ENCODE measurements around the gene ZFYVE9.

The ZFYVE9 gene

DNA sequence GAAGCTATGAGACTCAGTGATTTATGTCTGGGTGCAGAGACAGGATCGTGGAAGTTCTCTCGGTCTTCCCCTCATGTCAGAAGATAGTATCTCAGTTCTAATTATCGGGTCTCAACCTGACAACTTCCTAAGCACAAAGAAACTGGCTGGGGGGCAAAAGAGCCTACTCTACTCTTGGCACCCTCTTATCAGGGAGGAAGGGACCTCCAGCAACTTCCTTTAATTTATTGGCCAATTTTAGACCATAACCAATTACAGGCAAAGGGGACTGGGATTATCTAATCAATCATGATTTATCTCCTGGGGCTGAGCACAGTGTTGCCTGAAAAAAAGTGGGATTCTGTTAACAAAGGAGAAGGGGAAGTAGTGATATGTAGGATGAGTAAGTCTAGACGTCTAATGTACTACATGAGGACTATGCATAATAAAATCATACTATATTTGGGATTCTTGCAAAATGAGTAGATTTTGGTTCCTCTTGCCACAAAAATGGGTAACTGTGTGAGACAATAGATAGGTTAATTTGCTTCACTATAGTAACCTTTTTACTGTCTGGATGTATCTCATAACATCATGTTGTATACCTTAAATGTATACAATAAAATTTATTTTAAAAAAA, 98.8 kb downstream of the ZFYVE9 start:
- no peak for DNase-seq (ENCODE audit: low read depth)

- DNase-seq (ENCODE audit: low read depth): no peak
Observed at GRCh38 chr1:52243221-52243987, 101.5 kb downstream of the ZFYVE9 start.

GRCh38 chr1:52249831-52250230, 107.9 kb downstream of the ZFYVE9 start:
- DNase-seq (ENCODE audit: low read depth): no peak

DNA sequence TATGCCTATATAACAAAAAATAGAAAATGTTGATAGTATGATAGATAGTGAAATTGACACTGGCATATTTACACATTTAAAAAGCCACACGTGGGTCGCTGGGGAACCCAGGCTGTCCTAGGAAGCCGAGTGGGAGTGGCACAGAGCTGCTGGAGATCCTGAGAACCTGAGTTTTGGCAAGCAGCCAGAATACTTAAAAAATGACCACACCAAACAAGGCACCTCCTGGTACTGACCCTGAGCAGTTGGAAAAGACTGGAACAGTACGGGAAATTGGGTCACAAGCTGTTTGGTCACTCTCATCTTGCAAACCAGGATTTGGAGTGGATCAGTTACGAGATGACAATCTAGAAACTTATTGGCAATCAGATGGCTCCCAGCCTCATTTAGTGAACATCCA, 111.5 kb downstream of the ZFYVE9 start:
- DNase-seq (ENCODE audit: low read depth): no peak

DNA sequence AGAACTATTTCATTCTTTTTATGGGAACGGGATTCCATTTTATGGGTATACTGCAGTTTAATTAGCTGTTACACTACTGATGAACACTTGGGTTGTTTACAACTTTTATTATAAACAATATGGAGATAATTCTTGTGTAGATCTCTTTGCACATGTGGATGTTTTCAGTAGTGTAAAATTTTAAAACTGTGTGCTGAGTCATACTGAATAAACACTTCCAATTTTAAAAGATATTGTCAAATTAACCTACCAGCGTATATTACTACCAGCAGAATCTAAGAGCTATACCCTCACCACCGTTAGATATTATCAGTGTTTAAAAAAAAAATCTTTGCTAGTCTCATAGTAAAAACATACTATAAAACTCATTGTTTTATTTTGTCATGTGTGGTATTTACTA, 118.0 kb downstream of the ZFYVE9 start:
- DNase-seq (ENCODE audit: low read depth): no peak

DNA sequence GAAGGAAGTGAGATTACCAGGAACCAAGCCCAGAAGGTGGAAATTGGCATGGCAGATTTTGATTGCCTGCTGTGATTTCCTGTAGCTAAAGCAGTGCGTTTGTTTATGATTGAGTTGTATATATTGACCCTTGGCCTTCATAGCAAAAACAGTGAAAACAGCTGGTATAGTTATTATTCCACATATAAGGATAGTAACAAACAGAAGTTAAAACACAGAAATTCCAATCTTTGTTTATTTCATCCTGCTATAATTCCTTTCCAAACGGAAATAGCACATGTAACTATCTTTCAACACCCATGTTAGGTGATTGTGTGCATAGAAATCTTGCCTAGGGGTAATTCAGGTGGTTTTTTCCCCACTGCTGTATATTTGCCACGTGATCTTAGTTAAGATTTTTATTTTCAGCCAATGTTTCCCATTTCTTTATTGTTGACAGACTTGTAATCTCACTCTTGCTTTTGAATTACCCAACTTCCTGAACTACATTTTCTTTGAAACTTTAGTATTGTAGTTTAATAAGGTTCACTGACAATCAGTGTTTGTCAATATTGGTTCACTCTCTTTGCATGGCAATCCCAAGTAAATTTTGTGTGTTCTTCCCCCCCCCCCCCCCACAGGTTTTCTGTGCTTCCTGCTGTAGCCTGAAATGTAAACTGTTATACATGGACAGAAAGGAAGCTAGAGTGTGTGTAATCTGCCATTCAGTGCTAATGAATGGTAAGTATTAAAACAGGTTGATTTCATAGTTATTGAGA, 121.4 kb downstream of the ZFYVE9 start:
- no peak for DNase-seq (ENCODE audit: low read depth)

GRCh38 chr1:52264530-52265115, 122.7 kb downstream of the ZFYVE9 start:
- no peak for DNase-seq (ENCODE audit: low read depth)

DNA sequence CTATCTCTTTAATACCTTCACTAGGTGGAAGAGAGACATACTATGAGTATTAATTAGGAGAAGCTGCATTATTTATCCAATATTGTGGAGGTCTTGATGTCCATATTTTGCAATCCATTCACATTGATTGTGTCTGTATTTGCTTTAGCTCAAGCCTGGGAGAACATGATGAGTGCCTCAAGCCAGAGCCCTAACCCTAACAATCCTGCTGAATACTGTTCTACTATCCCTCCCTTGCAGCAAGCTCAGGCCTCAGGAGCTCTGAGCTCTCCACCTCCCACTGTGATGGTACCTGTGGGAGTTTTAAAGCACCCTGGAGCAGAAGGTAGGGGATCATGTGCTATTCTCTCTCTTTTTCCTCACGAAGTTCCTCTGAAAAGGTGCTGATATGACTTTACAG, 124.6 kb downstream of the ZFYVE9 start:
- DNase-seq (ENCODE audit: low read depth): no peak

GRCh38 chr1:52268372-52268771, 126.5 kb downstream of the ZFYVE9 start:
- no peak for DNase-seq (ENCODE audit: low read depth)

- DNase-seq (ENCODE audit: low read depth): no peak
Observed at GRCh38 chr1:52281518-52281917, 139.6 kb downstream of the ZFYVE9 start.

DNA sequence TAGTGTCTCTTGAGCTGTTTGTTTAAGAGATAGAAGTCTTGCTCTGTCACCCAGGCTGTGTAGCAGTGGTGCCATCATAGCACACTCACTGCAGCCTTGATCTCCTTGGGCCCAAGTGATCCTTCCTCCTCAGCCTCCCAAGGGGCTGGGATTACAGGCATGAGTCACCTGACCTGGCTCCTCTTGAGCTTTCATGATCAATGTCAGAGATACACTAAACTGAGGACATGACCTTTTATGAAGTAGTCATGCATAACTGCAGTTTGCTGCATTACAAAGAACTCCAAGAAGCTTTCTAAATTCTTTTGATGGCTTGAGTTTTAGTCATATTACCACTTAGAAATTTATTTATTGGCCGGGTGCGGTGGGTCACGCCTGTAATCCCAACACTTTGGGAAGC, 146.4 kb downstream of the ZFYVE9 start:
- no peak for DNase-seq (ENCODE audit: low read depth)

GRCh38 chr1:52294580-52294979, 152.7 kb downstream of the ZFYVE9 start:
- peak; percentile 24 for DNase-seq (ENCODE audit: low read depth)

DNA sequence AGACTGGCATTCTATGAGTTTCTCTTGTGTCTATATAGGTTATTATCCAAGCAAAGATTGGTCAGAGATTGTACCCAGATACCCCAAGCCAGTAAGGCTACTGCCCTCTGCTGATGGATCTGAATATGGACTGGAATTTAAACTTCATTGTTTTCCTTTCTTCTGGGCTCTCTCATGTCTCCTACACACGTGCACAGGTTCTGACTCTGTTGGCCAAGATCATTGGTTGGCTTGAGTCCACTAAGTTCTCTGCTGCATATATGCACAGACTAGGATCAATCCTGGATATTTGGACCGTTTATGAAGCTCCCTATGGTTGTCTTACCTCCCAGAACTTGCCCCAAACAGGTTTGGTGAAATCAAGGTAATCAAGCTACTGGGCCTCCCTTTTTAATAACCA, 154.5 kb downstream of the ZFYVE9 start:
- DNase-seq (ENCODE audit: low read depth): peak; percentile 28

DNA sequence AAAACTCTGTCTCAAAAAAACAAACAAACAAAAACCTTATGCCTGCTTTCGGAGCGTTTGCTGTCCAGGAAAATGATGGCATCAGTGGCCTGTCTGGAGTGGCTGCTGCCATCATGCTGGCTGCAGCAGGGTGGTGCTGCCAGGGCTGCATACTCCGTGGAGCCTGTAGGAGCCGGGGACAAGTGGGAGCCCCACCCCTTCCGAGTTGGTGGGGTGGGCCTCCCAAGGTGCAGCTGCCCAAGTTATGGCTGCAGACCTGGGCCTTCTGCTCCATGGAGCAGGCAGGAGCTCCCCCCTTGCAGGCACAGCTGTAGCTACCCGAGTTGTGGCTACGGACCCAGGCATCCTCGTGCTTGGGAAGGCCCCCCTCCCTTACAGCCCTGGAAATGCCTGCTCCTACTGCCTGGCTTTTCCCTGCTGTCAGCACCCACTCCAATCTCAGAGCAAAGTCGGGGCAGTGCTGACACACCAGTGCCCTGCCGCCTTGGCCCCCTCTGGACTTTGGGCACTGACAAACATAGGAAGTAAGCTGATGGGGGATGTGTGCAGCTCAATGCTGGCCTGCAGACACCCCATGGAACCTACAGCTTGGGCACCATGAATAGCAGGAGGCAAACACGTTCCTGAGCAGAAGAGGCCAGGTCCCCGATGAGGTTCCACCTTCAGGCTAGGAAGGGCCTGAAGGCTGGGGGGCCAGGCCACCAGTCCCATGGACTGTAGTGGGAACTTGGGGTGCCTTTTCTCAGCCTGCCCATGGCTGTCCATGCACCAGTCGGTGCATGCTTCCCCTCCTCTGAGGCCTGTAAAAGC, 163.7 kb downstream of the ZFYVE9 start:
- no peak for DNase-seq (ENCODE audit: low read depth)

DNA sequence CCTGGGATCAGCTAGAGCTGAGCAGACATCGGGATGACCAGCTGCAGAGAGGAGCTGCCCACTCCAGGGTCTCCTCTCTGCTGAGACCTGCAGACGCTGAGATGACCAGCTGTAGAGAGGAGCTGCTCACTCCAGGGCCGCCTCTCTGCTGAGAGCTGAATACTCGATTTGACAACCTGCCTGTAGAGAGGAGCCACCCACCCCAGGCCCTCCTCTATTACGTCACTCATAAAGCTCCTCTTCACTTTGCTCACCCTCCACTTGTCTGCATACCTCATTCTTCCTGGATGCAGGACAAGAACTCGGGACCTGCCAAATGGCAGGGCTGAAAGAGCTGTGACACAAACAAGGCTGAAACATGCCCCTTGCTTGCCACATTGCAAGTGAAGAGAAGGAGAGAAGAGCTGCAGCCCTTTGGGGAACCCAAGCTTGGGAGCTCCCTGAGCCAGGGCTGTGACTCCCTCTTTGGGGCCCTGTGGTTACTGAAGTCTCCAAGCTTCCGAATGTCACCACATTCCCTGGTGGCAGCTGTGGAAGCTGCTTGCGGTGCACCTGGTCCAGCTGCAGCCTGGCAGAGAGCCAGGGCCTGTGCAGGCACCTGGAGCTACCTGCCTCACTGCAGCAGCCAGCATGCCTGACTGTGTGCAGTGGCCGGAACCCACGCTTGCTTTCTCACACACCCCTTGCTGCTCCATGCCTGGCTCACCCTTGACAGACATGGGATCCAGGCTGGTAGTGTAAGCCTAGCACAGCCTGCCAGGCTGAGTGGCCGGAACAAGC, 164.5 kb downstream of the ZFYVE9 start:
- DNase-seq (ENCODE audit: low read depth): no peak

DNA sequence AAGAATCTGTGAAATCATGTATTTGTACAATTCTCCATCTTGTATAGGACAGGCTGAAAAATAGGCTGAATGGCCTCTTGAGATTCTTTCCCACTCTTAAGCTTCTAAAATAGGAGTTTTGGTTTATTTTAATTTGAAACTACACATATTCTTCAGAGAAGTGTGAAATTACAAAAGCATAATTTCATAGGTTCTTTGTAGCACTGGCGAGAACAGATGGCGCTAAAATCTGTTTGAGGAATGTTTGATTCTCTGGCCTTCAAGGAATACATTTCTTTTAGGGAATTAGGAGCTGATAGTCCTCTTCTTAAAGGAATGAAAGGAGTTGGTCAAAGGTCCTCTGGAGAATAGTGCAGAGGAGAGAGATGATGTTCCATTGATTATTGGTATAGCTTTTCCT, 179.2 kb downstream of the ZFYVE9 start:
- DNase-seq (ENCODE audit: low read depth): no peak

- no peak for DNase-seq (ENCODE audit: low read depth)
Observed at GRCh38 chr1:52323731-52324130, 181.8 kb downstream of the ZFYVE9 start.

GRCh38 chr1:52325786-52326185, 183.9 kb downstream of the ZFYVE9 start:
- DNase-seq (ENCODE audit: low read depth): no peak

DNA sequence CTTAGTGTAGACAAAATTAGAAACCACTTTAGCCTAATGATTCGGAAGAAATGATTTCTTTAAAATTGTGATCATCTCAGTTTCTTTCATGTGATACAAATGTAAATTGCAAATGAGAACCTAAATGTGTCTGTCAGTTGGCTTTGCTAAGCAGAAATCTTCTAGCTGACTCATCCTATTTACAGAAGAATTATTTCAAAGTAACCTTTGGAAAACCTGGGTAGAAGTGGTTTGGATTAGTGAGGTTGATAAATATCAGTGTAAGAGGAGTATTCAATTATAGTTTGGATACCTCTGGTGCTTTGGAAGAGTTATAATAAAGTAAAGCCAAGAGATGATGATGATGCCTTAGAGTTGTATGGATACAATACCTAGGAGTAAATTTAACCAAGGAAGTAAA, 186.7 kb downstream of the ZFYVE9 start:
- no peak for DNase-seq (ENCODE audit: low read depth)

DNA sequence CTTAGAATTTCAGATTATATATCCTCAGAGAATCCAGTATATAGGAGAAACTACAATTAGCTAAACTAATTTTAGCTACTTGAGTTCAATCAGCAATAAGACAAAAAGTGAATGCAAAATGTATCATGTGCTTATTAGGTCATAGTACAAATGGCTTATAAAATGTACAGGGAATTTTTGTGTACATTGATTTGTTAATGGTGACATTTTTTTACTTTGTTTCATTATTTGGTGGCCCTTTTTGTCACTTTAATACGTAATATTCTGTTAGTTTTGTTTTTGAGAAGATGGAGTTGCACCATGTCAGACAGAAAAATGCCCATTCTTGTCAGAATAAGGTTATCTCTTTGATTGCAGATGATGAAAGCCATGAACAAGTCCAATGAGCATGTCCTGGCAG, 190.5 kb downstream of the ZFYVE9 start:
- no peak for DNase-seq (ENCODE audit: low read depth)

GRCh38 chr1:52334906-52335528, 193.1 kb downstream of the ZFYVE9 start:
- no peak for DNase-seq (ENCODE audit: low read depth)
